Fibroblast of mammary gland (primary cell): Measurements from ENCODE around the gene PRDM7.
"Not testable (repeated sequence)": the region's sequence is repeated elsewhere in the genome, so short reads cannot be mapped to it uniquely, and the experiment has no call there.

Source experiments
- DNase-seq: peaks from one replicate; pipeline ENCODE4 v3.0.0-alpha.2; 2010; ENCODE audit warnings: low read depth
- H3K4me3 ChIP-seq: 2 replicates; pipeline ENCODE4 v1.5.1; 2011; ENCODE audit warnings: low read depth, mild to moderate bottlenecking, low read length, moderate library complexity; ENCODE audit not compliant: control insufficient read depth
- CTCF ChIP-seq: conservative IDR thresholded peaks from 2 replicates; pipeline ENCODE4 v1.5.1; 2011; ENCODE audit warnings: low read depth, low read length, inconsistent platforms; ENCODE audit not compliant: control insufficient read depth, insufficient read depth

The PRDM7 gene

GRCh38 chr16:90070440-90070839 lies 6.7 kb downstream of the PRDM7 start:
- no peak for DNase-seq
- H3K4me3 ChIP-seq: no peak overlapping the region
- no peak for TF ChIP-seq CTCF

- peak; percentile 16 for DNase-seq
- TF ChIP-seq CTCF: no peak
- no peak overlapping the region for H3K4me3 ChIP-seq
These were observed 15.7 kb downstream of the PRDM7 start for GRCh38 chr16:90061437-90061836.

GRCh38 chr16:90057738-90058173 lies 19.4 kb downstream of the PRDM7 start:
- no peak overlapping the region for H3K4me3 ChIP-seq
- peak; percentile 80 for DNase-seq
- no peak for TF ChIP-seq CTCF

- not testable (repeated sequence) for DNase-seq, H3K4me3 ChIP-seq
These were observed 20.6 kb downstream of the PRDM7 start for GRCh38 chr16:90056521-90056920.

GRCh38 chr16:90055371-90055770 lies 21.8 kb downstream of the PRDM7 start:
- no peak for DNase-seq
- H3K4me3 ChIP-seq: no peak overlapping the region
- TF ChIP-seq CTCF: no peak

GRCh38 chr16:90054554-90054953 lies 22.6 kb downstream of the PRDM7 start:
- no peak for TF ChIP-seq CTCF
- DNase-seq: no peak
- no peak overlapping the region for H3K4me3 ChIP-seq

- TF ChIP-seq CTCF: no peak
- DNase-seq: no peak
- no peak overlapping the region for H3K4me3 ChIP-seq
These were observed 23.1 kb downstream of the PRDM7 start for GRCh38 chr16:90053902-90054500.
